ENCODE measurements around the gene CD47. TPM values are rescaled to one million over a fixed set of nuclear protein-coding genes. Genes with fewer than 3 reads are reported as not detected.

CD47 gene
- total RNA-seq, 6 donors from 2014 or later: 79.6 to 352 (median 229) TPM

DNA sequence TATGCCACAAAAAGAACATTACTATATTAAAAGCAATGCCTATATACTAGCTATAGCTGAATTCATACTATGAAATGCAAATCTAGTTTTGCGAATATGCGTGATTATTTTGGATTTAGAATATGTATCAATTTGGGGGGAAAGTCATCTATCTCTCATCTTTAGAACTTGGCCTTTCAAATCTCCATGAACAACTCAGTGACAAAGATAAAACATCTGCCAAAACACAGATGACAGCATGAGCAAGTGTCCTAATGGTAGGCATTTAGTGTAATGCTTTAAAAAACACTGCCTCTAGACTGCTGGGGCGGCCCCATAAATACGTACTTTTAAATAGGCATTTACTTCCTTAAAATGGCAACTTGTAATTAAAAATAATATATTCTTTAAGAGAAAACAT, 2.7 kb downstream of the CD47 start:
- Histone ChIP-seq H3K4me1 (peaks cover 11 to 55% (median 29%) of the 10 kb centered on the region in 4 donors), H3K36me3 (no peaks in the 10 kb centered on the region), H3K27me3 (no peaks in the 10 kb centered on the region), H3K4me3 (peak overlapping the region in 3 of 4 donors; percentile 5 to 92 (median 89)), H3K27ac (peak overlapping the region in 3 of 4 donors; percentile 94 to 97 (median 97)), H3K9me3 (no peaks in the 10 kb centered on the region)
- DNase-seq (no peak), ATAC-seq (ENCODE audit: low FRiP score in 2 of 2) (no peak)
- TF ChIP-seq EP300 (IDR thresholded peaks at IDR 0.05): no peak
- no peak for TF ChIP-seq POLR2AphosphoS5 (IDR thresholded peaks at IDR 0.05)
- TF ChIP-seq, protein P1, sequence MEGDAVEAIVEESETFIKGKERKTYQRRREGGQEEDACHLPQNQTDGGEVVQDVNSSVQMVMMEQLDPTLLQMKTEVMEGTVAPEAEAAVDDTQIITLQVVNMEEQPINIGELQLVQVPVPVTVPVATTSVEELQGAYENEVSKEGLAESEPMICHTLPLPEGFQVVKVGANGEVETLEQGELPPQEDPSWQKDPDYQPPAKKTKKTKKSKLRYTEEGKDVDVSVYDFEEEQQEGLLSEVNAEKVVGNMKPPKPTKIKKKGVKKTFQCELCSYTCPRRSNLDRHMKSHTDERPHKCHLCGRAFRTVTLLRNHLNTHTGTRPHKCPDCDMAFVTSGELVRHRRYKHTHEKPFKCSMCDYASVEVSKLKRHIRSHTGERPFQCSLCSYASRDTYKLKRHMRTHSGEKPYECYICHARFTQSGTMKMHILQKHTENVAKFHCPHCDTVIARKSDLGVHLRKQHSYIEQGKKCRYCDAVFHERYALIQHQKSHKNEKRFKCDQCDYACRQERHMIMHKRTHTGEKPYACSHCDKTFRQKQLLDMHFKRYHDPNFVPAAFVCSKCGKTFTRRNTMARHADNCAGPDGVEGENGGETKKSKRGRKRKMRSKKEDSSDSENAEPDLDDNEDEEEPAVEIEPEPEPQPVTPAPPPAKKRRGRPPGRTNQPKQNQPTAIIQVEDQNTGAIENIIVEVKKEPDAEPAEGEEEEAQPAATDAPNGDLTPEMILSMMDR (IDR thresholded peaks at IDR 0.05): no peak
- no peak for TF ChIP-seq POLR2A (IDR thresholded peaks at IDR 0.05)
- WGBS, 2 donors: 73 to 74% methylated on average over 4 of the region's 4 CpGs

DNA sequence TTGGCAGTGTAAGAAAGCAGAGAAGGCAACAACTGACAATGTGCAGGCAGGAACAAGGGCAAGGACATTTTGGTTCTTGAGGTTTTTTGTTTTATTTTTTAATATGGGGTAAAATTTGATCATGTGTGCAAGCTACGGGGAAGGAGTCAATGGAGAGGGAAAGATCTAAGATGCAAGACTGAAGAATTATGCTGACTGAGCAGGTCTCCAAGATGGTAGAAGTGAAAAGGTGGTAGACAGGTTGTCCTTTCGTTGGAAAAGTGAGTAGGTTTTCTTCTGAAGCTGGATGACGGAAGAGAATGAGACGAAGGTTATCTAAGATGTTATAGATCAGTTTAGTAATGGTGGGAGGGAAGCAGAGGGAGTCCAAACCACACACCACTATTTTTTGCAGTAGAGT, 4.2 kb downstream of the CD47 start:
- ATAC-seq (ENCODE audit: low FRiP score in 2 of 2): no peak
- no peak overlapping the region for H3K4me3 ChIP-seq
- H3K4me1 ChIP-seq: peaks cover 11 to 55% (median 28%) of the 10 kb centered on the region in 4 donors
- H3K36me3 ChIP-seq: no peaks in the 10 kb centered on the region
- no peak overlapping the region for H3K27ac ChIP-seq
- H3K27me3 ChIP-seq: no peaks in the 10 kb centered on the region
- 88 to 95% methylated on average over 4 of the region's 4 CpGs for WGBS, 2 donors
- no peak for DNase-seq
- no peaks in the 10 kb centered on the region for H3K9me3 ChIP-seq
- TF ChIP-seq POLR2AphosphoS5 (IDR thresholded peaks at IDR 0.05): no peak

DNA sequence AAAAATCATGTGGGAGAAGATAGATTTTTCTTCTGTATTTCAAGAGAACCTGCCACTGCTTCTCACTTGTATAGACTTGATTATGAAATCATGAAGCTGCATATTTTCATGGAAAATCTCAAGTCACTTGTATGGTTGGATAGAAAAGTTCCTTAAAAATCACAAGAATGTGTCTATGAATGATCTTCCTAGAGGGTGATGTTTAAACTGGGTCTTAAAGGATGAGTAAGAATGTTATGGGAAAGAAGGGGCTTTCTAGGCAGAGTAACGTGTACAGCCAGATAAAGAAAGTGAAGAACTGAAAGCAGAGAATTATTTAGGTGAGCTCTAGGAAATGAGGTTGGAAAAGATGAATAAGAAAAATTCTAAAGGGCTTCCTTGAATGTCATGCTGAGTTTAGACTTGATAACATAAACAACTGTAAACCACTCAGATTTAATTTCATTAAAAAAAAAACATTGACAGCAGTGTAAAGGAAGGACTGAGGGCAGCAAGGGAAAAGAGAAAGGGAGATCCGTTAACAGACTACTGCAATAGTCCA, 5.0 kb downstream of the CD47 start:
- DNase-seq: no peak
- Histone ChIP-seq H3K9me3 (no peaks in the 10 kb centered on the region), H3K4me3 (no peak overlapping the region), H3K36me3 (no peaks in the 10 kb centered on the region), H3K27ac (peak overlapping the region in 1 of 4 donors; percentile 24), H3K27me3 (no peaks in the 10 kb centered on the region), H3K4me1 (peaks cover 13 to 58% (median 31%) of the 10 kb centered on the region in 4 donors)
- WGBS, 2 donors: 69 to 74% methylated on average over 2 of the region's 2 CpGs
- no peak for ATAC-seq (ENCODE audit: low FRiP score in 2 of 2)
- TF ChIP-seq POLR2A (IDR thresholded peaks at IDR 0.05) (no peak), EP300 (IDR thresholded peaks at IDR 0.05) (no peak), POLR2AphosphoS5 (IDR thresholded peaks at IDR 0.05) (no peak)

DNA sequence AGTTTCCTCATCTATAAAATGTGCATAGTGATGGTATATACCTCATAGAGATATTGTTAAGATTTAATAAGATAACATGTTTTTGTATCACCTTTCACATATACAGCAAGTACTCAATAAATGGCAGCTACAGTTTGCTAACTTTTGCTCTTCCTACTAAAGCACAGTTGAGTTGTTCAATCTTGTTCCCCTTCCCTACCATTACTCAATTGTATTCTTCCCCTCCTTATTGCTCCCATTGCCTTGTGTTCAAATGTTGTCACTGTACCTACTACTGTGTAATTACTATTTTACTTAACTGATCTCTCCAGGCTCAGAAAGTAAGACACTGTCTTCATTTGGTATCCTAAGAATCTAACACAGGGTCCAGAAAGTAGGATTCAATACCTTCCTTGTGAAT, 5.5 kb downstream of the CD47 start:
- no peak for DNase-seq
- Histone ChIP-seq H3K9me3 (no peaks in the 10 kb centered on the region), H3K4me1 (peaks cover 17 to 59% (median 33%) of the 10 kb centered on the region in 4 donors), H3K4me3 (no peak overlapping the region), H3K27me3 (no peaks in the 10 kb centered on the region), H3K36me3 (no peaks in the 10 kb centered on the region), H3K27ac (peak overlapping the region in 1 of 4 donors; percentile 24)
- no peak for TF ChIP-seq POLR2AphosphoS5 (IDR thresholded peaks at IDR 0.05)
- TF ChIP-seq EP300 (IDR thresholded peaks at IDR 0.05): no peak
- TF ChIP-seq POLR2A (IDR thresholded peaks at IDR 0.05): no peak
- TF ChIP-seq, protein P1 (IDR thresholded peaks at IDR 0.05): no peak
- no peak for ATAC-seq (ENCODE audit: low FRiP score in 2 of 2)

DNA sequence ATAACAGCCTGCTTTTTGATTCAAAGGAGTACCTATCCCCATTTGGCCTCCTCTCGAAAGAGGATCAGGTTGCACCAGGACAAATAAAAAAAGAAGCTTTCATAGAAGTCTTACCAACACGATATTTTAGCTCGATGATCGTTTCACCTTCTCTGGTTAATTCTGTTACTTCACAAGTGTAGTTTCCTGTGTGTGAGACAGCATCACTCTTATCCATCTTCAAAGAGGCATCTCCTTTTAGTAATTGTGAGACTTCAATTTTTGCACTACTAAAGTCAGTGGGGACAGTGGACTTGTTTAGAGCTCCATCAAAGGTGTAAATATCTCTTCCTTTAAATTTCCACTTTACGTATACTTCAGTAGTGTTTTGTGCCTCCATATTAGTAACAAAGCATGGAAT, 11.0 kb downstream of the CD47 start:
- no peaks in the 10 kb centered on the region for H3K27me3 ChIP-seq
- WGBS, 2 donors: 75 to 83% methylated on average over 5 of the region's 5 CpGs
- TF ChIP-seq, protein P1 (IDR thresholded peaks at IDR 0.05): no peak
- TF ChIP-seq EP300 (IDR thresholded peaks at IDR 0.05) (no peak), POLR2AphosphoS5 (IDR thresholded peaks at IDR 0.05) (no peak), POLR2A (IDR thresholded peaks at IDR 0.05) (no peak)
- H3K9me3 ChIP-seq: no peaks in the 10 kb centered on the region
- H3K4me1 ChIP-seq: peaks cover 6 to 24% (median 12%) of the 10 kb centered on the region in 4 donors
- DNase-seq (no peak), ATAC-seq (ENCODE audit: low FRiP score in 2 of 2) (no peak)
- peaks cover 0 to 24% (median 0%) of the 10 kb centered on the region in 4 donors for H3K36me3 ChIP-seq
- no peak overlapping the region for H3K27ac ChIP-seq
- no peak overlapping the region for H3K4me3 ChIP-seq

DNA sequence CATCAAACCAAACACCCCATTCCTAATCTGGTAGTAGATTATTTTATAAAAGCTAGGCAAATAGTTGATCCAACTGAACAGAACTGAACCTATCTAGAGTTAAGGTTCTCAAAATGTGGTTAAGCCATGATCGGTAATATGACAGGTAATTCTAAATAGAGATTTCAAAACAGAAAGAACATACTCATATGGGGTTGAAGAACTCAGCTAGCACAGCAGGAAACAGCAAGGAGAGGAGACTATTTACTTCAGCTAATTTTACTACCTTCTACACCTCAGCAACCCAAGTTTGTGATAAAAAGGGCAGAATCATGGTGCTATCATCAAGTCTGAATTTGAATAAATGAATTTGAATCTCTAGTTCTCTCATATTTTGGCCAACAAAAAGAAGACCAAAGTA, 11.8 kb downstream of the CD47 start:
- H3K4me1 ChIP-seq: peaks cover 6 to 22% (median 9%) of the 10 kb centered on the region in 4 donors
- no peak overlapping the region for H3K27ac ChIP-seq
- no peaks in the 10 kb centered on the region for H3K9me3 ChIP-seq
- no peak overlapping the region for H3K4me3 ChIP-seq
- no peak for TF ChIP-seq EP300 (IDR thresholded peaks at IDR 0.05)
- no peak for TF ChIP-seq POLR2AphosphoS5 (IDR thresholded peaks at IDR 0.05)
- no peak for TF ChIP-seq POLR2A (IDR thresholded peaks at IDR 0.05)
- 76 to 85% methylated on average over 1 of the region's 1 CpG for WGBS, 2 donors
- H3K36me3 ChIP-seq: peaks cover 0 to 27% (median 0%) of the 10 kb centered on the region in 4 donors
- DNase-seq (no peak), ATAC-seq (ENCODE audit: low FRiP score in 2 of 2) (no peak)
- H3K27me3 ChIP-seq: no peaks in the 10 kb centered on the region
